Kidney epithelial cell (primary cell): Measurements from ENCODE around the gene TMEM42. TPM values are rescaled to one million over a fixed set of nuclear protein-coding genes. Genes with fewer than 3 reads are reported as not detected.
A peak's percentile ranks its signal among the peaks of the same experiment; 100 is the strongest.

Source experiments
- DNase-seq: peaks from one replicate; pipeline ENCODE4 v3.0.0-alpha.2; 2010; ENCODE audit warnings: low read depth
- H3K27me3 ChIP-seq: 2 replicates; pipeline ENCODE4 v1.6.0; 2011; ENCODE audit warnings: low read length; ENCODE audit not compliant: control insufficient read depth, insufficient read depth
- H3K36me3 ChIP-seq: 2 replicates; pipeline ENCODE4 v1.5.1; 2011; ENCODE audit warnings: low read length; ENCODE audit not compliant: control insufficient read depth, insufficient read depth
- H3K4me3 ChIP-seq: 2 replicates; pipeline ENCODE4 v1.5.1; 2011; ENCODE audit warnings: low read depth, mild to moderate bottlenecking, control low read depth, low read length
- CTCF ChIP-seq: IDR thresholded peaks from 2 replicates; pipeline ENCODE4 v1.5.1; 2011; ENCODE audit warnings: mild to moderate bottlenecking, moderate library complexity, low read length, control low read depth, inconsistent platforms; ENCODE audit not compliant: insufficient read depth, poor library complexity, severe bottlenecking
- total RNA-seq: library from RNA; depleted of rRNA; stranded (reverse); fragments of >200 nt; gene quantifications from 2 replicates; pipeline ENCODE4 v1.2.3, GENCODE V29; 2015

Gene TMEM42
- total RNA-seq, 1 donor from 2014 or later, result 12.9 TPM

GRCh38 chr3:44880284-44880683, 18.6 kb downstream of the TMEM42 start:
- no peak for DNase-seq
- H3K27me3 ChIP-seq, result no peaks in the 10 kb centered on the region
- H3K36me3 ChIP-seq, result no peaks in the 10 kb centered on the region
- no peak for TF ChIP-seq CTCF
- H3K4me3 ChIP-seq, result no peak overlapping the region

- no peak for TF ChIP-seq CTCF
- Histone ChIP-seq H3K27me3 (no peaks in the 10 kb centered on the region), H3K36me3 (no peaks in the 10 kb centered on the region), H3K4me3 (no peak overlapping the region)
- no peak for DNase-seq
These were observed 21.7 kb downstream of the TMEM42 start for GRCh38 chr3:44883213-44883955.

GRCh38 chr3:44883999-44884431, 22.3 kb downstream of the TMEM42 start:
- Histone ChIP-seq H3K27me3 (no peaks in the 10 kb centered on the region), H3K36me3 (no peaks in the 10 kb centered on the region), H3K4me3 (no peak overlapping the region)
- TF ChIP-seq CTCF, result no peak
- peak; percentile 97 for DNase-seq

GRCh38 chr3:44885618-44886017, 23.9 kb downstream of the TMEM42 start:
- Histone ChIP-seq H3K4me3 (no peak overlapping the region), H3K36me3 (no peaks in the 10 kb centered on the region), H3K27me3 (no peaks in the 10 kb centered on the region)
- peak; percentile 83 for DNase-seq
- TF ChIP-seq CTCF, result no peak

GRCh38 chr3:44886561-44886960, 24.8 kb downstream of the TMEM42 start:
- H3K4me3 ChIP-seq, result no peak overlapping the region
- H3K36me3 ChIP-seq, result no peaks in the 10 kb centered on the region
- no peaks in the 10 kb centered on the region for H3K27me3 ChIP-seq
- TF ChIP-seq CTCF, result no peak
- no peak for DNase-seq

- Histone ChIP-seq H3K36me3 (no peaks in the 10 kb centered on the region), H3K27me3 (no peaks in the 10 kb centered on the region), H3K4me3 (no peak overlapping the region)
- DNase-seq, result no peak
- no peak for TF ChIP-seq CTCF
These were observed 25.4 kb downstream of the TMEM42 start for GRCh38 chr3:44887101-44887500.
